GM10266 (cell line): ENCODE measurements around the gene KLHL13.

ENCODE experiments used
- DNase-seq: peaks from one replicate; pipeline ENCODE4 v3.0.0; 2012; ENCODE audit errors: extremely low spot score
- TF ChIP-seq, protein P1 (sequence below): IDR thresholded peaks from 2 replicates; pipeline ENCODE4 v1.5.1; 2012; ENCODE audit warnings: mild to moderate bottlenecking, low read depth; ENCODE audit not compliant: control insufficient read depth, insufficient read depth; ENCODE audit errors: missing control alignments

Gene KLHL13

DNA sequence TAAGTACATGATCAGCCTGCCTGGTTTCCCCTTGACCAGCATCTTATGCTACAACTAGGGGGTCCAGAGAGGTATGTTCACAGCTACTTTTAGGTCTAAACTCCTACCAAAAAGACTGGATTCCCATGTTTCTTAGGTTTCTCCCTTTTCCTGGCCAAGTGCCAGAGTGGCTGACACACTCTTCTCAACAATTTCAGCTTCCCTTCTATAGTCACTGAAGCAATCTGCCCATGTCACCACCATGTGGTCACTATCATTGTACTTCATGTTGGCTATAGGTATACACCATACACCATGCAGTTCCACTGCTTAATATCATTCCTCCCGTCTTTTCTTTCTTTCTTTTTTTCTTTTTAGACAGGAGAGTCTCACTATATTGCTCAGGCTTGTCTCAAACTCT lies 66.9 kb downstream of the KLHL13 start:
- TF ChIP-seq, protein P1, sequence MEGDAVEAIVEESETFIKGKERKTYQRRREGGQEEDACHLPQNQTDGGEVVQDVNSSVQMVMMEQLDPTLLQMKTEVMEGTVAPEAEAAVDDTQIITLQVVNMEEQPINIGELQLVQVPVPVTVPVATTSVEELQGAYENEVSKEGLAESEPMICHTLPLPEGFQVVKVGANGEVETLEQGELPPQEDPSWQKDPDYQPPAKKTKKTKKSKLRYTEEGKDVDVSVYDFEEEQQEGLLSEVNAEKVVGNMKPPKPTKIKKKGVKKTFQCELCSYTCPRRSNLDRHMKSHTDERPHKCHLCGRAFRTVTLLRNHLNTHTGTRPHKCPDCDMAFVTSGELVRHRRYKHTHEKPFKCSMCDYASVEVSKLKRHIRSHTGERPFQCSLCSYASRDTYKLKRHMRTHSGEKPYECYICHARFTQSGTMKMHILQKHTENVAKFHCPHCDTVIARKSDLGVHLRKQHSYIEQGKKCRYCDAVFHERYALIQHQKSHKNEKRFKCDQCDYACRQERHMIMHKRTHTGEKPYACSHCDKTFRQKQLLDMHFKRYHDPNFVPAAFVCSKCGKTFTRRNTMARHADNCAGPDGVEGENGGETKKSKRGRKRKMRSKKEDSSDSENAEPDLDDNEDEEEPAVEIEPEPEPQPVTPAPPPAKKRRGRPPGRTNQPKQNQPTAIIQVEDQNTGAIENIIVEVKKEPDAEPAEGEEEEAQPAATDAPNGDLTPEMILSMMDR = no peak
- no peak for DNase-seq

DNA sequence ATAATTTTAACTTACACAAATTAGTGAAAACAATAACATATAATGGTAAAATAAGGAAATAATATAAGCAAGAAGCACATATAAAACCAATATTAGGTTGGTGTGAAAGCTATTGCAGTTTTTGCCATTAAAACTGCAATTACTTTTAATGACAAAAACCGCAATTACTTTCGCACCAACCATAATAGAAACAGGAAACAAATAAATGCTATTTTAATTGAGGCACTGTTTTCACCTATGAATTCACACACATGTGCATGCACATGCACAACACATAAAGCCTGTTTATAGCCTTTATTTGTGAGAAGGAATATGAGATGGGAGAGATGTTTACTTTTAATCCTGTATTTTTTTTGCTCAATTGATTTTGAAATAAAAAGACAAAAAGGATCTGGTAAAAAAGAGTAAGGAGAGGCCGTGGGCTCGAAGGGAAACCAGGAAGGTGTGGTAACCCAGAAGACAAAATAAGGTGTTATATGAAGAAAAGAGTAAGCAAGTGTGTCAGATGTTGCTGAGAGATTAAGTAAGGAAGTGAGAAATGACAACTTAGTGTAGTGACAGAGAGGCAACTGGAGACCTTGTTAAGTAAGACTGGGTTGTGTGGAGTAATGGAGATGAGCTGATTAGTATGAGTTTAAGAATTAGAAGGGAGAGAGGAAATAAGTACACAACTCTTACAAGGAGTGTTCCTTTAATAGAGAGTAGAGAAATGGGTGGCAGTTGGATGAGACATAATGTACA lies 69.0 kb downstream of the KLHL13 start:
- TF ChIP-seq, protein P1 = no peak
- DNase-seq = no peak

DNA sequence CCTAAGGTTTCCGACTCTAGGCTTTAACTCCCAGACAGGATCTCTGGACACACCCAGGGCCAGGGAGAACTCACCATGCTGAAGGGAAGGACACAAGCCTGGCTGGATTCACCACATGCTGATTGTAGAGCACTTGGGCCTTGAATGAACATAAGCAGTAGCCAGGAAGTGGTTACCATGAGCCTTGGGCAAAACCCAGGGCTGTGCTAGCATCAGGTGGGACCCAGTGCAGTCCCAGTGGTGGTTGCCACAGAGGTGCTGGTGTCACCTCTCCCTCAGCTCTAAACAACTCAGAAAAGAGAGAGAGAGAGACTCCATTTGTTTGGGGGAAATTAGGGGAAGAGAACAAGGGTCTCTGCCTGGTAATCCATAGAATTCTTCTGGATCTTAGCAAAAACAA lies 77.0 kb downstream of the KLHL13 start:
- DNase-seq = no peak
- TF ChIP-seq, protein P1 = no peak

DNA sequence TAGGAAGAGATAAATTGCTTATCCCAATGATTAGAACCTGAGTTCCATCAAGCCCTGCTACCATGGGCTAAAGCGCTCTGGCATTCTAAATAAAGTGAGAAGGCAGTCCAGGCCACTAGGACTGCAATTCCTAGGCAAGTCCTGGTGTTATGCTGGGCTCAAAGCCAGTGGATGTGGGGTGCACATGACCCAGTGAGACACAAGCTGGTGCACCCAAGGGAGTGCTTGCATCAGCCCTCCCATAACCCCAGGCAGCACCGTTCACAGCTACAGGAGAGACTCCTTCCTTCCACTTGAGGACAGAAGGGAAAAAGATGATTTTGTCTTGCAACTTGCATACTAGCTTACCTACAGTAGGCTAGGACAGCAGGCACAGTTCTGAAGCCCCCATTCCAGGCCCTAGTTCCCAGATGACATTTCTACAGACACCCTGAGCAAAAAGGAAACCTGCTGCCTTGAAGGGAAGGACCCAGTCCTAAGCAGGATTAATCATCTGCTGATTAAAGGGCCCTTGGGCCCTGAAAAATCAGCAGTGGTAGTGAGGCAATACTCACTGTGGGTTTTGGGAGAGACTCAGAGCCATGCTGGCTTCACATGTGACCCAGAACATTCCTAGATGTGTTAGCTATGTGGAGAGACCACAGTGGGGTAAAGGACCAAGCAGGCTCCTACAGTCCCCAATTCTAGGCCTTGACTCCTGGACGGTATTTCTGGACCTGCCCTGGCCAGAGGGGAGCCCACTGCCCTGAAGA lies 77.8 kb downstream of the KLHL13 start:
- TF ChIP-seq, protein P1 = no peak
- DNase-seq = no peak

DNA sequence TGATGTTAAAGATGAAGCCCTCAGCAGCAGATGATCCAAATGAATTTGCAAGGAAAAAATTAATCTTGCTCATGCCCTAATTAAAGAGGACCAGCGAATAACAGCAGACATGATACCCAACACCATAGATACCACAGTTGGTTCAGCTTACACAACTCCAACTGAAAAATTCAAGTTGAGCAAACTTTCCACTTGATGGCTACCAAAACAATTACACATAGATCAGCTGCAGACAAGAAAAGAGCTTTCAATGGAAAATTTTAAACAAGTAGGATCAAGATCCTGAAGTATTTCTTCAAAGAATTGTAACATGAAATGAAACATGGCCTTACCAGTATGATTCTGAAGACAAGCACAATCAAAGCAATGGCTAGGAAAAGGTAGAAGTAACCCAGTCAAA lies 90.0 kb downstream of the KLHL13 start:
- TF ChIP-seq, protein P1 = no peak
- DNase-seq = no peak

DNA sequence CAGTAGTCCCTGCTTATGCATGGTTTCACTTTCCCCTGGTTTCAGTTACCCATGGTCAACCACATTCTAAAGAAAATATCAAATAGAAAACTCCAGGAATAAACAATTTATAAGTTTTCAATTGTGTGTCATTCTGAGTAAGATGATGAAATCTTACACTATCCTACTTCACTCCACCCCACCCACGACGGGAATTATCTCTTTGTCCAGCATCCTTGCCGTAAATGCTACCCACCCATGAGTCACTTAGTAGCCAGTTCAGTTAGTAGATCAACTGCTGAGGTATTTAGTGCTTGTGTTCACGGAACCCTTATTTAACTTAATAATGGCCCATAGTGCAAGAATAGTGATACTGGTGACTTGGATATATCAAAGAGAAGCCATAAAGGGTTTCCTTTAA lies 91.4 kb downstream of the KLHL13 start:
- no peak for DNase-seq

More for the DNA sequence above, 91.4 kb downstream of the KLHL13 start:
- TF ChIP-seq, protein P1 = no peak
